MCF 10A (cell line): ENCODE data around the gene CECR2. TPM values are rescaled to one million over a fixed set of nuclear protein-coding genes. Genes with fewer than 3 reads are reported as not detected.
"Not testable (repeated sequence)": the region's sequence is repeated elsewhere in the genome, so short reads cannot be mapped to it uniquely, and the experiment has no call there.

Experiments
- BruUV-seq: library from RNA; stranded (reverse); fragments of 400-500 nt; replicated peaks from 2 replicates; lab custom pipeline; 2021; lab: Mats Ljungman, UMichigan
- CTCF ChIA-PET: fragments of 300-600 bp; sonication (Branson Sonifier 250); formaldehyde crosslinking; extraction: SDS; loops from one replicate; lab custom pipeline; 2021; ENCODE audit warnings: antibody characterized with exemption, inconsistent platforms; lab: Yijun Ruan, JAX
- POLR2A ChIA-PET: fragments of 300-600, 350-650 bp; sonication (Branson Sonifier 250); formaldehyde crosslinking; extraction: SDS; loops from one replicate; lab custom pipeline; 2020; ENCODE audit warnings: antibody characterized with exemption, inconsistent platforms; lab: Yijun Ruan, JAX
- DNase-seq: peaks from one replicate; pipeline ENCODE4 v3.0.0-alpha.2; 2018; ENCODE audit not compliant: unreplicated experiment
- H3K27ac Mint-ChIP-seq: one replicate; pipeline ENCODE4 v1.8.0; 2022; ENCODE audit warnings: mild to moderate bottlenecking, low read depth, mixed read lengths; ENCODE audit not compliant: unreplicated experiment
- H3K27me3 Mint-ChIP-seq: one replicate; pipeline ENCODE4 v1.8.0; 2022; ENCODE audit warnings: mixed read lengths; ENCODE audit not compliant: insufficient read depth, unreplicated experiment
- H3K36me3 Mint-ChIP-seq: one replicate; pipeline ENCODE4 v1.8.0; 2022; ENCODE audit warnings: mild to moderate bottlenecking, moderate library complexity, mixed read lengths; ENCODE audit not compliant: insufficient read depth, unreplicated experiment
- H3K4me1 Mint-ChIP-seq: one replicate; pipeline ENCODE4 v1.8.0; 2022; ENCODE audit warnings: mixed read lengths; ENCODE audit not compliant: insufficient read depth, unreplicated experiment
- H3K4me3 Mint-ChIP-seq: one replicate; pipeline ENCODE4 v1.8.0; 2022; ENCODE audit warnings: mild to moderate bottlenecking, moderate library complexity, mixed read lengths; ENCODE audit not compliant: unreplicated experiment
- H3K9me3 Mint-ChIP-seq: one replicate; pipeline ENCODE4 v1.8.0; 2022; ENCODE audit warnings: mixed read lengths; ENCODE audit not compliant: unreplicated experiment
- intact Hi-C: fragments of 100-400 bp; cut with micrococcal nuclease; formaldehyde crosslinking; loops from 2 replicates; pipeline ENCODE4 v1.14.1; 2022
- total RNA-seq: library from RNA; stranded (reverse); gene quantifications from 2 replicates; pipeline ENCODE4 v1.2.3, GENCODE V29; 2022
- TF ChIP-seq, protein P1 (sequence below): fragments of 200-600 bp; IDR thresholded peaks from one replicate; pipeline ENCODE4 v1.8.0; 2022; ENCODE audit warnings: antibody characterized with exemption, mild to moderate bottlenecking; ENCODE audit not compliant: unreplicated experiment

Gene CECR2
- total RNA-seq, 1 experiment from 2014 or later, result not detected

DNA sequence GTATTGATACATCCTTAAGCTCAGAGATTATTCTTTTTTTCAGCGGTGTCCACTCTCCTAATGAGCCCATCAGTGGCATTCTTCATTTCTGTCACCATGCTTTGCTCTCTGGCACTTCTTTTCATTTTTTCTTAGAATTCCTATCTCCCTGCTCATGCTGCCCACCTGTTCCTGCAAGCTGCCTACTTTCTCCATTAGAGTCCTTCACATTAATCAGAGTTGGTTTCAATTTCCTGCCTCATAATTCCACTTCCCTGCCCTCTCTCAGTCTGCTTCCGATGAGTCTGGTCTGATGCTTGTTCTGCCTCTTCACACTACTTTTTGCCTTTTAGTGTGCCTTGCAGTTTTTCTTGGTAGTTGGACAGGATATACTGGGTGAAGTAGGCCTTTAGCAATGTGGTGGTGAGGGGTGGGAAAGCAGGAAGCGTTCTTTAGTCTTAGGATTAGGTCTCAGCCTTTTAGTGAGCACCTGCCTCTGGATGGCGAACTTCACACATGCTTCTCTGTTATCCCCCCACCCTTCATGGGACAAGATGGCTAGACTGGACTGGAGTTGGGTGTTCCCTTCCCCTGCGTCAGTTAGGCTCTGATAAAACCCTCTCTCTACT lies 53.6 kb downstream of the CECR2 start:
- H3K4me3 Mint-ChIP-seq, result no peak overlapping the region
- TF ChIP-seq, protein P1, sequence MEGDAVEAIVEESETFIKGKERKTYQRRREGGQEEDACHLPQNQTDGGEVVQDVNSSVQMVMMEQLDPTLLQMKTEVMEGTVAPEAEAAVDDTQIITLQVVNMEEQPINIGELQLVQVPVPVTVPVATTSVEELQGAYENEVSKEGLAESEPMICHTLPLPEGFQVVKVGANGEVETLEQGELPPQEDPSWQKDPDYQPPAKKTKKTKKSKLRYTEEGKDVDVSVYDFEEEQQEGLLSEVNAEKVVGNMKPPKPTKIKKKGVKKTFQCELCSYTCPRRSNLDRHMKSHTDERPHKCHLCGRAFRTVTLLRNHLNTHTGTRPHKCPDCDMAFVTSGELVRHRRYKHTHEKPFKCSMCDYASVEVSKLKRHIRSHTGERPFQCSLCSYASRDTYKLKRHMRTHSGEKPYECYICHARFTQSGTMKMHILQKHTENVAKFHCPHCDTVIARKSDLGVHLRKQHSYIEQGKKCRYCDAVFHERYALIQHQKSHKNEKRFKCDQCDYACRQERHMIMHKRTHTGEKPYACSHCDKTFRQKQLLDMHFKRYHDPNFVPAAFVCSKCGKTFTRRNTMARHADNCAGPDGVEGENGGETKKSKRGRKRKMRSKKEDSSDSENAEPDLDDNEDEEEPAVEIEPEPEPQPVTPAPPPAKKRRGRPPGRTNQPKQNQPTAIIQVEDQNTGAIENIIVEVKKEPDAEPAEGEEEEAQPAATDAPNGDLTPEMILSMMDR, result no peak
- ChIA-PET POLR2A (no interaction called here), CTCF (interaction anchor here (0.6 kb wide), 2 partner anchors 56 to 125 kb away, joined by 3 to 4 read pairs; no protein-coding TSS in a partner anchor)
- peaks cover 6% of the 10 kb centered on the region for H3K36me3 Mint-ChIP-seq
- DNase-seq, result no peak
- BruUV-seq, result no TSS peak
- H3K27me3 Mint-ChIP-seq, result no peaks in the 10 kb centered on the region
- H3K4me1 Mint-ChIP-seq, result no peaks in the 10 kb centered on the region
- intact Hi-C loops, result no loop called here
- no peak overlapping the region for H3K27ac Mint-ChIP-seq
- H3K9me3 Mint-ChIP-seq, result no peaks in the 10 kb centered on the region

DNA sequence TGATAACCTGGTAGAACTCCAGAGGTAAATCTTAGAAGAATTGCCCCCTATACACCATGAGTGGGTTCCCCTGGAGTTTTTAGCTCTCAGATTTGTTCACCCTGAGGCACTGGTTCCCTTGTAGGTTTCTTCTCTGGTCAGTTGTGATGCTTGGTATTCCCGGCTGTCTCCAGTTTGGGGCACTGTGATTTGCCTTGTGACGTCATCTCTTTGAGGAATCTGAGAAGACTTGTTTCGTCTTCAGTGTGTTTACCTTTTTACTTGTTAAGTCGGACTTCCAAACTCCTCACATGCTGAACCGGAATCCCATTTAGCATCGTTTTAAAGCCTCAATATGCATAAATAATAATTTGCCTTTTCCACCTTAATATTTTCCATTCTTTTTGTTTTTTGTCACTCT lies 54.4 kb downstream of the CECR2 start:
- TF ChIP-seq, protein P1, result no peak
- ChIA-PET POLR2A (interaction anchor here (0.6 kb wide), 1 partner anchor 95 kb away, joined by 3 read pairs; no protein-coding TSS in a partner anchor), CTCF (no interaction called here)
- no TSS peak for BruUV-seq
- intact Hi-C loops, result no loop called here
- H3K27ac Mint-ChIP-seq, result no peak overlapping the region
- DNase-seq, result no peak
- no peak overlapping the region for H3K4me3 Mint-ChIP-seq
- no peaks in the 10 kb centered on the region for H3K9me3 Mint-ChIP-seq
- H3K36me3 Mint-ChIP-seq, result peaks cover 6% of the 10 kb centered on the region
- no peaks in the 10 kb centered on the region for H3K4me1 Mint-ChIP-seq
- no peaks in the 10 kb centered on the region for H3K27me3 Mint-ChIP-seq

DNA sequence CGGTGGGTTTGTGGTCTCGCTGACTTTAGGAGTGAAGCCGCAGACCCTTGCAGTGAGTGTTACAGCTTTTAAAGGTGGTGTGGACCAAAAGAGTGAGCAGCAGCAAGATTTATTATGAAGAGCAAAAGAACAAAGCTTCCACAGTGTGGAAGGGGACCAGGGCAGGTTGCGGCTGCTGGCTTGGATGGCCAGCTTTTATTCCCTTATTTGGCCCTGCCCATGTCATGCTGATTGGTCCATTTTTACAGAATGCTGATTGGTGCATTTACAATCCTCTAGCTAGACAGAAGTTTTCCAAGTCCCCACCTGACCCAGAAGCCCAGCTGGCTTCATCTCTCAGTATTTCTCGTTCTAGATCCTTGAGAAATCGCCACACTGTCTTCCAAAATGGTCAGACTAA lies 58.3 kb downstream of the CECR2 start:
- BruUV-seq, intact Hi-C loops, CTCF ChIA-PET, H3K9me3 Mint-ChIP-seq, H3K36me3 Mint-ChIP-seq, H3K27ac Mint-ChIP-seq, H3K27me3 Mint-ChIP-seq, DNase-seq, H3K4me3 Mint-ChIP-seq: not testable (repeated sequence)
- H3K4me1 Mint-ChIP-seq, result peaks cover 13% of the 10 kb centered on the region
- POLR2A ChIA-PET, result interaction anchor here (0.7 kb wide), 1 partner anchor 58 kb away, joined by 3 read pairs; no protein-coding TSS in a partner anchor

DNA sequence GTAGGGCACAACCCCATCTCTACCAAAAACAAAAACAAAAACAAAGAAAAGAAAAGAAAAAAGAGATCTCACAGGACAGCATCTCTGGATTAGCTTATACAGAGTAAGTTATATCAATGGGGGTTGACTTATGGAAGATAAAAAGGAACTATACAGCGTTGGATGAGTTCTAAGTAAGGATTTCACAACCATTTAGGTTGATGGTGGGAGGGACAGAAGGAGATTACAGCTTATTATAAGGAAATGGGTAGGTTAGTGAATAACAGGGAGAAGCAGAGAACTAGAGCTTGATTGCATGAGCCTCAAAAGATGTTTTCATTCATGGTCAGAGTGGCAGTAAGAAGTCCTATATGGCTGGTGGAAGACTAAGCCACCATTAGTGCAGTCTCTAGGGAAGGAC lies 60.3 kb downstream of the CECR2 start:
- Mint-ChIP-seq H3K9me3 (no peaks in the 10 kb centered on the region), H3K4me1 (peaks cover 14% of the 10 kb centered on the region), H3K4me3 (no peak overlapping the region), H3K27me3 (no peaks in the 10 kb centered on the region), H3K27ac (no peak overlapping the region), H3K36me3 (peaks cover 6% of the 10 kb centered on the region)
- intact Hi-C loops, result no loop called here
- no TSS peak for BruUV-seq
- TF ChIP-seq, protein P1, result no peak
- ChIA-PET CTCF (no interaction called here), POLR2A (no interaction called here)
- DNase-seq, result no peak
